ENCODE results near the gene LGALS7.

Gene LGALS7

GRCh38 chr19:38737921-38738737 lies 35.2 kb downstream of the LGALS7 start:
- DNase-seq: no peak

GRCh38 chr19:38737281-38737865 lies 35.9 kb downstream of the LGALS7 start:
- no peak for DNase-seq

- peak; percentile 71 to 72 for DNase-seq
Observed at GRCh38 chr19:38736413-38737280, 36.7 kb downstream of the LGALS7 start.

DNA sequence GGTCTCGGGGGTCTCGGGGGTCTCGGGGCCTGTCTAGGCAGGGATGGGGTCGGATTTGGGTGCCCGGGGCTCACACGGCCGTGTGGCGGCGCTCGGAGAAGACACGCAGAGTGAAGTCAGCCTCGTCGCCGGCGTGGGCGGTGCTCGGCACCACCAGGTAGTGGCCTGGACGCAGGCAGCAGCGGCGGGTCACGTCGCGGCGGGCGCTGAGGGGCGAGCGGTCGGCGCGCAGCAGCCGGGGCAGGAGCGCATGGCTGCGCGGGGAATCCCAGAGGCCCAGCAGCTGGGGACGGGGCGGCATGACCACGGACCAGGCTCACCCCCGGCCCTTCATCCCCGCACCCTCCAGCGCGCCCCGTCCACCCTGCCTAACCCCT lies 37.3 kb downstream of the LGALS7 start:
- DNase-seq: peak; percentile 58 to 61

DNA sequence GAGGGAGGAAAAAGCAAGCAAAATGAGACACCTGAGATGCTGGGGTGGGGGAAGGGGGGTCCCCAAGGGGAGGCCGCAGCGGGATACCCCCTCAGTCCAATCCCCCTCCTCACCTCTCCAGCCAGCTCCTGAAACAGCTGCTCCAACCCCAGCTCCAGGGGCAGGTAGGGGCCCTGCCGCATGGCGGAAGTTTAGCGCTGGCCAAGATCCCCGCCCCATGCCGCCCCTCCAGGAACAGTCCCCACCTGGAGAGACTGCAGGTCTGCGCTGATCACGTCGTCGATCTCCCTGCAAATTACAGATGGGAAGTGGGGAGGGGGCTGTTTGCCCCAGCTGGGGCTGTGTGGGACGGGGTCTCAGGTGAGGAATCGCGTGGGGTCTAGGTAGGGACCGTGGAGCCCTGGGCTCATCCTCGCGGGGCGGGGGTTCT lies 38.0 kb downstream of the LGALS7 start:
- peak in 1 of 2 donors; percentile 42 for DNase-seq

DNA sequence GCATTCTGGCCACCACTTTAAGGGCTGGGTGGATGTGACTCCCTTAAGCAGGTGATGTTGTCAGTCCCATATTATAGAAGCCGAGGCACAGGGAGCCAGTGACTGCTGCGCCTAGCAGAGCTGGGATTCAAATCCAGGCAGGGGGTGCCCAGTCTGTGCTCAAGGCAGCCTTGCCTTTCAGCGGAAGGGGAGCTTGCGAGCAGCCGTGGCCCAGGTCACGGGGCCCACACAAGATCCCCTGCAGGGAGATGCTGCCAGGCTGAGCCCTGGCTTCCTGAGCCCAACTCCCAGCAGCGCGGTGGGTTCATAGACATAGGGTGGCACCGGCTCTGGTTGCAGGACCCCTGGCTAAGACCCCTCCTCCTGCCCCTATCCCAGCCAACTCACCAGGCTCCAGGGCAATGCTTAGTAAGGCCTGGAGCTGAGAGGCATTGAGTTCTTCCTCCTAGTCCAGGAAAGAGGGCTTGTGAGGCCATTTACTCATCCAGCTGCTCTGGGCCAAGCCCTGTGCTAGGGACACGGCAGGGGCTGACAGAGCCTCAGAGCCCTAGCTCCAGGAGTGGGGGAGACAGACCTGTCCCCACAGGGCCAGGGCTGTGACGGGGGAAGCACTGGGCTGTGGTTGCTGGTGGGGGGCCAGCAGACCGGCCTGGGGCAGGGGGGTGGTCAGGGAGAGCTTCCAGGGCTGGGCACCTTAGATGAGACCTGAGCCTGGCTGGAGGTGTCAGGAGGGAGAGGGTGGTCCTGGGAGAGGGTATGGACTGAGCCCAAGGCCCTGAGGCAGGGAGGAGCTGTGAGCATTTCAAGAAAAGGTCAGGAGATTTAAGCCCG lies 38.7 kb downstream of the LGALS7 start:
- DNase-seq: peak; percentile 23 to 38

- no peak for DNase-seq
Observed at GRCh38 chr19:38734176-38734425, 39.2 kb downstream of the LGALS7 start.

- no peak for DNase-seq
Observed at GRCh38 chr19:38733493-38734175, 39.7 kb downstream of the LGALS7 start.

DNA sequence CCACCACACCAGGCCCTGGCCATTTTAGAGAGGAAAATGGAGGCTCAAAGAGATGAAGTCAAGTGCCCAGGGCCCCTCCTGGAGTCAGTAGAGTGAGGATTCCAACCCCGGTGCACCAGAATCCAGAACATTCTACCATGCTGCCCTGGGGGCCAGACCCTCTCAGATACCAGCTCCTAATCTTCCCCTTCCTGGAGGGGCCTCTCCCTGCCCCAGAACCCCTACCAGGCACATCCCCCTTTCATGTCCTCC lies 40.1 kb downstream of the LGALS7 start:
- DNase-seq: no peak

DNA sequence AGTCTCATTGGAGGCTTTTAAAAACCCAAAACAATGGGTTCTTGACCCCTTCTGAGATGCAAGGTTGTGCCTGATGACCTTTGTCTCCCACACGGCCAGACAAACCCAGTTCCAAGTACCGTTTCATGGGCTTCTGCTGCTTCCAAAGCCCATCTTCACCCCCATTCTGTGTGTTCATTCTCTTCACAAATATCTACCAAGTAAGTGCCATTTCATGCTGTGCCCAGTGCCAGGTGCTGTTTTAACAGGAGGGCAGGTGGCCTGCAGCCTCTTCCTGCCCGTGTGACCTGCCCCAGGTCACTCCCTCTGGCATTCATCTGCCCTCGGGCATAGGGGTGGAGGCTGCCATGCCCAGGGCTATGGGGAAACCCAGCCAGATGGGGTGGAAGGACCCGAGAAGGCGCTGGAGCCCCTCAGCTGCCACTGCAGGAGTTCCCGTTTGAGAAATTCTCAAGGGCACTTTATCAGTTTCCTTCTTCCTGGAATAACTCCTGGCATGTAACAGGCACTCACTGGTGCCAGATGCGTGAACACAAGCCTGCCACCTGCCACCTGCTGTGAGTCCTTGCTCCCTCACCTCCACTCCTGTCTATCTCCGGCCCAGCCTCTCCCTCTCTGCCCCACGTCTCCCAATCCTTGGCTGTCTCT lies 41.5 kb downstream of the LGALS7 start:
- no peak for DNase-seq

DNA sequence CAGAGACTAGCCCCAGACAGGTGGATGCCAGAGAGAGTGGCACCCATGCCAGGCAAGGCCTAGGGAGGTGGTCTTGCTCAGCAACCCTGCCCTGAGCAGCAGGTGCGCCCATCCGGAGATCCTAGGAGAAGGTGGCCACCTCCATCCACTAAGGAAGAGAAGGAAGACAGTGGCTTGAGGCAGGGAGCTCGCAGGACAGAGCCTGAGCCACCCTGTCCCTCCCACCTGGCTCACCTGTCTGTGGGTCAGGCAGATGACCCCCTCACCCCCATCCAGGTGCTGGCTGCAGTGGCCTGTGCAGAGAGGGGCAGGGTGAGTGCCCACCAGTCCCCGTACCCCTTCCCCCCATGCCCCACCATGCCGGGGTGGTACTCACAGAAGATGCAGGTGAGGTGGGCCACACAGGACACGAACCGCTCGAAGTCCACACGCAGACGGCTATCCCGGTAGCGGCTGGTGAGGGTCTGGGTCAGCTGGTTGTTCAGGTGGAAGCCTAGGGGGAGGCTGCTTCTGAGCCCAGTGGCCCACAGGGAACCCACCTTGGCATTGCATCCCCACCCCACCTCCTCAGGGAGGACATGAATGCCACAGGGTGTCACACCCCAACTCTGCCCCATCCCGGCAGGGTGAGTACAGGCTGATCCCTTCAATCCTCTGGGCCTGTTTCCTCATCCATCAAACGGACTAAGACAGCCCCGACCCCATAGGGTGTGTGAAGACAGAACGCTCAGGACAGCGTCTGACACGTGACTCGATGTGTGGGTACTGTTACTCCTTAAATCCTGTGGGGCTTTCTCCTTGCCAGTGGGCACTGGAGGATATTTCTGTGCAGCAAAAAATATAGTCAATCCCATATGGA lies 42.4 kb downstream of the LGALS7 start:
- no peak for DNase-seq

DNA sequence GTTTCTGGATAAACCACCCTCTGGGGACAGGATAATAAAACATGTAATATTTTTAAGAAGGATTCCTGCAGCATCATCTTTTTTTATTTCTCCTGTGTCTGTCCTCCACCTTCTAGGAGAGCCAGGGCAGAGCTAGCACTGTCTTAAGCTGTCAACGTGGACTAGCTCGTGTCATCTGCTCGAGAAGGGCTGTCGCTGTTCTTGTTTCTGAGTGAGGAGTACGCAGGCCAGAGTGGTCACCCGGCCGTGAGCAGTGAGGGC lies 42.9 kb downstream of the LGALS7 start:
- DNase-seq: no peak

- peak; percentile 77 to 79 for DNase-seq
Observed at GRCh38 chr19:38729653-38730469, 43.5 kb downstream of the LGALS7 start.

DNA sequence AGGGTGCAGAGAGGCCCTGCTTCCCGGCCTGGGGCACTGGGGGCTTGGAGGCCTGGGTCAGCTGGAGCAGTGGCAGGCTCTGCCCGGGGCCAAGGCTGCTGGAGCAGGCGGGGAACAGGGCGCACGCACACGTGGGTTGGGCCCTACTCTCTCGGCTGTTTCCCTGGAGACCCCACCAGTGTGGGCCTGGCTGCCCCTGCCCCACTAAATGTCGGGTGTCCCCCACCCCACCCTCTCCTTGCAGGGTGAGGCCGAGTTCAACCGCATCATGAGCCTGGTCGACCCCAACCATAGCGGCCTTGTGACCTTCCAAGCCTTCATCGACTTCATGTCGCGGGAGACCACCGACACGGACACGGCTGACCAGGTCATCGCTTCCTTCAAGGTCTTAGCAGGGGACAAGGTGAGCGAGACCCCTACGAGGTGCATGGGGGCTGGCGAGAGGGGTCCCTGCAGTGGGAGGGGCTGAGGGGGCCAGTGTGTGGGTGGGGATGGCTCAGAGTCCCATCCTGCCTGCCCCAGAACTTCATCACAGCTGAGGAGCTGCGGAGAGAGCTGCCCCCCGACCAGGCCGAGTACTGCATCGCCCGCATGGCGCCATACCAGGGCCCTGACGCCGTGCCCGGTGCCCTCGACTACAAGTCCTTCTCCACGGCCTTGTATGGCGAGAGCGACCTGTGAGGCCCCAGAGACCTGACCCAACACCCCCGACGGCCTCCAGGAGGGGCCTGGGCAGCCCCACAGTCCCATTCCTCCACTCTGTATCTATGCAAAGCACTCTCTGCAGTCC lies 44.4 kb downstream of the LGALS7 start:
- DNase-seq: no peak

GRCh38 chr19:38727868-38728660 lies 45.3 kb downstream of the LGALS7 start:
- DNase-seq: no peak

- no peak for DNase-seq
Observed at GRCh38 chr19:38727306-38727867, 45.9 kb downstream of the LGALS7 start.

GRCh38 chr19:38726761-38727301 lies 46.5 kb downstream of the LGALS7 start:
- DNase-seq: peak; percentile 36 to 44

DNA sequence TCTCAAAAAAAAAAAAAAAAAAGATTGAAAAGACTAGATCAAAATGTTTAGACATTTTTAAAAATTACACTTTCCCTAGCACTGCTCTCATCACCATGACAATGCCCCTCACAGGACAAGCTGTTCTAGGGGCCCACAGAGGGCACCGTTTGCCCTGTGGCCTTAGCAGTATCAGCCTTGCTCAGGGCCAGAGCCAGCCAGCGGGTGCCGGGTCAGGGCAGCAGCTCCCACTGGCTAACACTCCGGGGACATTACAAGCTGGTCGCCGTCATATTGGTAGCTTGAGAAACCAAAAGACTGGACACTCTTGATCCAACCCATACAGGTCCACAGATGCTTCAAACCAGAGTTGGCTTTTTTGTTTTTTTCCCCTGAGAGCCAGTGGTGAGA lies 47.0 kb downstream of the LGALS7 start:
- DNase-seq: no peak
